Osteoblast (primary cell): ENCODE results near the gene CDK17. TPM values are rescaled to one million over a fixed set of nuclear protein-coding genes. Genes with fewer than 3 reads are reported as not detected.

ENCODE experiments used
- DNase-seq: peaks from one replicate; pipeline ENCODE4 v3.0.0; 2011; ENCODE audit warnings: low spot score, mixed read lengths; ENCODE audit not compliant: insufficient read length; ENCODE audit errors: missing footprints
- H2AFZ ChIP-seq: 2 replicates; pipeline ENCODE4 v1.6.0; 2011; ENCODE audit warnings: mild to moderate bottlenecking, low read length
- H3K27ac ChIP-seq: 2 replicates; pipeline ENCODE4 v1.5.1; 2011; ENCODE audit warnings: mild to moderate bottlenecking, low read depth, low read length, moderate library complexity
- H3K27me3 ChIP-seq: 2 replicates; pipeline ENCODE4 v1.6.0; 2012; ENCODE audit warnings: mild to moderate bottlenecking, control low read depth, inconsistent platforms, low read length, moderate library complexity; ENCODE audit not compliant: insufficient read depth
- H3K36me3 ChIP-seq: 2 replicates; pipeline ENCODE4 v1.5.1; 2011; ENCODE audit warnings: mild to moderate bottlenecking, low read length, control low read depth, moderate library complexity; ENCODE audit not compliant: insufficient read depth
- H3K4me1 ChIP-seq: 2 replicates; pipeline ENCODE4 v1.5.1; 2011; ENCODE audit warnings: mild to moderate bottlenecking, low read length, control low read depth, moderate library complexity; ENCODE audit not compliant: insufficient read depth
- H3K4me2 ChIP-seq: 2 replicates; pipeline ENCODE4 v1.6.0; 2011; ENCODE audit warnings: mild to moderate bottlenecking, low read length; ENCODE audit not compliant: insufficient read depth
- H3K4me3 ChIP-seq: fragments of 200-600 bp; sonication (generic); 3 replicates; pipeline ENCODE4 v1.5.1; 2012; ENCODE audit warnings: mild to moderate bottlenecking, low read length, inconsistent platforms; ENCODE audit not compliant: insufficient read depth
- H3K79me2 ChIP-seq: 2 replicates; pipeline ENCODE4 v1.6.0; 2012; ENCODE audit warnings: mild to moderate bottlenecking, low read length, control low read depth, inconsistent platforms; ENCODE audit not compliant: insufficient read depth
- H3K9me3 ChIP-seq: 2 replicates; pipeline ENCODE4 v1.5.1; 2011; ENCODE audit warnings: low read depth, low read length, control low read depth
- H4K20me1 ChIP-seq: 2 replicates; pipeline ENCODE4 v1.6.0; 2012; ENCODE audit warnings: mild to moderate bottlenecking, low read length, control low read depth; ENCODE audit not compliant: insufficient read depth
- CTCF ChIP-seq: IDR thresholded peaks from 2 replicates; pipeline ENCODE4 v1.5.1; 2011; ENCODE audit warnings: mild to moderate bottlenecking, low read depth, low read length, moderate library complexity; ENCODE audit errors: extremely low read depth
- total RNA-seq: library from RNA; depleted of rRNA; stranded (reverse); fragments of >200 nt; gene quantifications from 2 replicates; pipeline ENCODE4 v1.2.3, GENCODE V29; 2012

The CDK17 gene
- total RNA-seq, 1 donor, result 68.0 TPM

GRCh38 chr12:96431067-96431466, 30.8 kb upstream of the CDK17 start:
- no peak overlapping the region for H2AFZ ChIP-seq
- no peak overlapping the region for H3K4me2 ChIP-seq
- peaks cover 25% of the 10 kb centered on the region for H3K4me1 ChIP-seq
- H3K4me3 ChIP-seq, result no peak overlapping the region
- H4K20me1 ChIP-seq, result no peaks in the 10 kb centered on the region
- no peaks in the 10 kb centered on the region for H3K36me3 ChIP-seq
- TF ChIP-seq CTCF, result no peak
- H3K27me3 ChIP-seq, result no peaks in the 10 kb centered on the region
- DNase-seq, result no peak
- H3K9me3 ChIP-seq, result no peaks in the 10 kb centered on the region
- peaks cover 2% of the 10 kb centered on the region for H3K79me2 ChIP-seq
- H3K27ac ChIP-seq, result no peak overlapping the region

GRCh38 chr12:96427269-96427729, 27.1 kb upstream of the CDK17 start:
- peaks cover 5% of the 10 kb centered on the region for H3K79me2 ChIP-seq
- H3K36me3 ChIP-seq, result peaks cover 4% of the 10 kb centered on the region
- H3K9me3 ChIP-seq, result no peaks in the 10 kb centered on the region
- no peaks in the 10 kb centered on the region for H4K20me1 ChIP-seq
- no peak overlapping the region for H2AFZ ChIP-seq
- H3K27me3 ChIP-seq, result no peaks in the 10 kb centered on the region
- H3K4me3 ChIP-seq, result peak overlapping the region; percentile 54
- peak; percentile 85 for DNase-seq
- no peak for TF ChIP-seq CTCF
- peak overlapping the region; percentile 80 for H3K4me2 ChIP-seq
- peaks cover 40% of the 10 kb centered on the region for H3K4me1 ChIP-seq
- peak overlapping the region; percentile 100 for H3K27ac ChIP-seq

- H3K36me3 ChIP-seq, result peaks cover 4% of the 10 kb centered on the region
- H3K27ac ChIP-seq, result peak overlapping the region; percentile 100
- H4K20me1 ChIP-seq, result no peaks in the 10 kb centered on the region
- peak overlapping the region; percentile 39 for H3K4me3 ChIP-seq
- no peak for DNase-seq
- peak overlapping the region; percentile 80 for H3K4me2 ChIP-seq
- no peak overlapping the region for H2AFZ ChIP-seq
- H3K27me3 ChIP-seq, result no peaks in the 10 kb centered on the region
- peaks cover 5% of the 10 kb centered on the region for H3K79me2 ChIP-seq
- no peak for TF ChIP-seq CTCF
- H3K4me1 ChIP-seq, result peaks cover 47% of the 10 kb centered on the region
- H3K9me3 ChIP-seq, result no peaks in the 10 kb centered on the region
These were observed 25.7 kb upstream of the CDK17 start for GRCh38 chr12:96425951-96426350.

- H3K9me3 ChIP-seq, result no peaks in the 10 kb centered on the region
- H3K4me1 ChIP-seq, result peaks cover 53% of the 10 kb centered on the region
- peak overlapping the region; percentile 100 for H3K27ac ChIP-seq
- peaks cover 4% of the 10 kb centered on the region for H3K36me3 ChIP-seq
- H3K4me2 ChIP-seq, result peak overlapping the region; percentile 71
- H3K27me3 ChIP-seq, result no peaks in the 10 kb centered on the region
- H3K79me2 ChIP-seq, result peaks cover 5% of the 10 kb centered on the region
- peak; percentile 58 for DNase-seq
- TF ChIP-seq CTCF, result no peak
- no peak overlapping the region for H2AFZ ChIP-seq
- no peaks in the 10 kb centered on the region for H4K20me1 ChIP-seq
- peak overlapping the region; percentile 39 for H3K4me3 ChIP-seq
These were observed 25.1 kb upstream of the CDK17 start for GRCh38 chr12:96425321-96425720.
